GM12878 (cell line): ENCODE data around the gene BIRC3. TPM values are rescaled to one million over a fixed set of nuclear protein-coding genes. Genes with fewer than 3 reads are reported as not detected.

ENCODE experiments used
- ATAC-seq: fragments of 200-7000 bp; cut with Tn5 transposase; 3 replicates; pipeline ENCODE4 v1.9.1; 2020; ENCODE audit warnings: mild to moderate bottlenecking, moderate library complexity
- BruUV-seq: library from RNA; stranded (reverse); fragments of 400-500 nt; replicated peaks from 2 replicates; lab custom pipeline; 2021; lab: Mats Ljungman, UMichigan
- CTCF ChIA-PET: fragments of 300-600 bp; sonication (Branson Sonifier 250); formaldehyde crosslinking; extraction: SDS; loops from one replicate; lab custom pipeline; 2021; ENCODE audit warnings: inconsistent platforms; lab: Yijun Ruan, JAX
- POLR2A ChIA-PET: fragments of 350-600 bp; formaldehyde crosslinking; extraction: SDS; loops from one replicate; lab custom pipeline; 2021; ENCODE audit warnings: inconsistent platforms; lab: Charles Lee
- RAD21 ChIA-PET: fragments of 300-600 bp; sonication (Branson Sonifier 250); formaldehyde crosslinking; loops from one replicate; lab custom pipeline; 2023; ENCODE audit warnings: antibody characterized with exemption; ENCODE audit not compliant: unreplicated experiment; lab: Charles Lee
- SMC1A ChIA-PET: fragments of 300-600 bp; sonication (Branson Sonifier 250); formaldehyde crosslinking; loops from one replicate; lab custom pipeline; 2023; ENCODE audit not compliant: unreplicated experiment, uncharacterized antibody; lab: Charles Lee
- DNase-seq: peaks from one replicate; pipeline ENCODE4 v3.0.0-alpha.2; 2011; ENCODE audit warnings: low read depth, low spot score
- FAIRE-seq: peaks from 3 replicates; lab custom pipeline; 2011; peaks lifted over from hg19 to GRCh38; lab: Jason Lieb, UNC
- H2AFZ ChIP-seq: 2 replicates; pipeline ENCODE4 v1.6.0; 2011; ENCODE audit warnings: low read depth, low read length, control low read depth; ENCODE audit not compliant: control insufficient read depth
- H3K27ac ChIP-seq: 2 replicates; pipeline ENCODE4 v1.5.1; 2011; ENCODE audit warnings: control low read depth; ENCODE audit not compliant: control insufficient read depth, insufficient read depth
- H3K27me3 ChIP-seq, 2 experiments: replicated peaks in 1 of 2; 2 replicates each; pipeline versions ENCODE4 v1.6.0 to v1.6.1; 2011; ENCODE audit warnings: low read length in 1 of 2; ENCODE audit not compliant: control insufficient read depth in 2 of 2, insufficient read depth in 2 of 2
- H3K36me3 ChIP-seq, 2 experiments: 2 replicates each; pipeline ENCODE4 v1.5.1; 2011; ENCODE audit warnings: low read length in 1 of 2; ENCODE audit not compliant: control insufficient read depth in 2 of 2, insufficient read depth in 2 of 2
- H3K4me1 ChIP-seq: 2 replicates; pipeline ENCODE4 v1.6.1; 2011; ENCODE audit warnings: mild to moderate bottlenecking, low read length, moderate library complexity, mixed read lengths; ENCODE audit not compliant: control insufficient read depth, insufficient read depth
- H3K4me2 ChIP-seq: 2 replicates; pipeline ENCODE4 v1.6.0; 2011; ENCODE audit warnings: control low read depth; ENCODE audit not compliant: control insufficient read depth, insufficient read depth
- H3K4me3 ChIP-seq: fragments of 200-600 bp; sonication (generic); 2 replicates; pipeline ENCODE4 v1.5.1; 2016
- H3K79me2 ChIP-seq: 2 replicates; pipeline ENCODE4 v1.6.0; 2011; ENCODE audit warnings: low read length; ENCODE audit not compliant: control insufficient read depth, insufficient read depth
- H3K9ac ChIP-seq: 2 replicates; pipeline ENCODE4 v1.8.0; 2011; ENCODE audit warnings: low read length, control low read depth, mixed read lengths; ENCODE audit not compliant: control insufficient read depth, insufficient read depth
- H3K9me3 ChIP-seq: replicated peaks from 3 replicates; pipeline ENCODE4 v1.5.1; 2011; ENCODE audit warnings: mild to moderate bottlenecking, low read length; ENCODE audit not compliant: control insufficient read depth, insufficient read depth
- H4K20me1 ChIP-seq: 2 replicates; pipeline ENCODE4 v1.6.0; 2011; ENCODE audit not compliant: control insufficient read depth, insufficient read depth
- ATF7 ChIP-seq: fragments of 450-650 bp; IDR thresholded peaks from 2 replicates; pipeline ENCODE4 v1.6.1; 2016; ENCODE audit warnings: low read depth, mild to moderate bottlenecking
- DPF2 ChIP-seq: fragments of 450-650 bp; IDR thresholded peaks from 2 replicates; pipeline ENCODE4 v1.6.1; 2017; ENCODE audit warnings: mild to moderate bottlenecking
- EGR1 ChIP-seq, 2 experiments: IDR thresholded peaks; 1 replicate in 1 of 2; 2 replicates in 1 of 2; pipeline ENCODE4 v1.6.1; 2011 to 2012; ENCODE audit warnings: low read depth in 2 of 2, low read length in 2 of 2, borderline replicate concordance in 1 of 2, mild to moderate bottlenecking in 1 of 2, moderate library complexity in 1 of 2
- FOS ChIP-seq: IDR thresholded peaks from 3 replicates; pipeline ENCODE4 v1.6.1; 2011; ENCODE audit warnings: borderline replicate concordance; ENCODE audit not compliant: insufficient read length; ENCODE audit errors: extremely low read depth
- NR2C1 ChIP-seq: fragments of 450-650 bp; IDR thresholded peaks from 2 replicates; pipeline ENCODE4 v1.6.1; 2017; ENCODE audit warnings: antibody characterized with exemption, mild to moderate bottlenecking, moderate library complexity
- RB1 ChIP-seq: fragments of 450-650 bp; formaldehyde crosslinking; IDR thresholded peaks from 2 replicates; pipeline ENCODE4 v1.6.1; 2017; ENCODE audit warnings: mild to moderate bottlenecking, borderline replicate concordance
- RBBP5 ChIP-seq: fragments of 200-600 bp; sonication (generic); conservative IDR thresholded peaks from 2 replicates; pipeline ENCODE4 v1.6.1; 2016
- SMARCA5 ChIP-seq: fragments of 450-650 bp; IDR thresholded peaks from 2 replicates; pipeline ENCODE4 v1.6.1; 2017; ENCODE audit warnings: mild to moderate bottlenecking
- SP1 ChIP-seq: IDR thresholded peaks from one replicate; pipeline ENCODE4 v1.6.1; 2011; ENCODE audit warnings: low read depth, low read length
- SREBF1 ChIP-seq: IDR thresholded peaks from 2 replicates; pipeline ENCODE4 v1.6.1; 2012; ENCODE audit warnings: mild to moderate bottlenecking, low read length
- YY1 ChIP-seq: IDR thresholded peaks from 2 replicates; pipeline ENCODE4 v1.6.1; 2011; ENCODE audit warnings: low read depth, mild to moderate bottlenecking, low read length
- ZNF622 ChIP-seq: fragments of 450-650 bp; IDR thresholded peaks from 2 replicates; pipeline ENCODE4 v1.6.1; 2017; ENCODE audit warnings: mild to moderate bottlenecking, inconsistent platforms
- ZZZ3 ChIP-seq: IDR thresholded peaks from 2 replicates; pipeline ENCODE4 v1.6.1; 2011; ENCODE audit warnings: low read depth; ENCODE audit not compliant: control insufficient read depth, insufficient read length
- WGBS: methylation state at CpG from one replicate; pipeline ENCODE4 v1.1.6; 2016; ENCODE audit warnings: low lambda C conversion rate; ENCODE audit not compliant: insufficient replicate concordance, insufficient coverage; ENCODE audit errors: missing lambda C conversion rate; 5-methylcytosine and 5-hydroxymethylcytosine counted together
- in situ Hi-C: fragments of 300-500 bp; cut with MboI; formaldehyde crosslinking; loops from 9 replicates; pipeline ENCODE4 v1.14.3; 2018; ENCODE audit warnings: mixed read lengths
- intact Hi-C: fragments of 100-400 bp; cut with micrococcal nuclease; formaldehyde crosslinking; loops from one replicate; pipeline ENCODE4 v1.14.2; 2022; ENCODE audit not compliant: unreplicated experiment
- polyA plus RNA-seq, 11 experiments: library from polyadenylated mRNA; depleted of rRNA in 4 of 11; unstranded in 6 of 11; stranded (reverse) in 5 of 11; fragments of >200 nt; fragmentation: Nextera tagmentation in 4 of 11; fragmentation: Illumina TruSeq in 1 of 11; extraction: Ambion mirVana in 4 of 11; extraction: Trizol in 1 of 11; gene quantifications; 1 replicate in 1 of 11; 2 replicates in 10 of 11; pipeline versions ENCODE4 v1.2.1 to v1.2.3, GENCODE V29; 2011 to 2016; ENCODE audit warnings: inconsistent platforms in 2 of 11, missing spikeins in 2 of 11, low read depth in 1 of 11
- total RNA-seq, 4 experiments: library from RNA; depleted of rRNA in 3 of 4; stranded (reverse); fragments of >200 nt in 3 of 4; fragmentation: Illumina TruSeq in 1 of 4; extraction: Trizol in 1 of 4; gene quantifications; 2 replicates each; pipeline versions ENCODE4 v1.2.1 to v1.2.3, GENCODE V29; 2013 to 2021
- TF ChIP-seq, protein P1 (sequence below): IDR thresholded peaks from 2 replicates; pipeline ENCODE4 v1.6.1; 2011; ENCODE audit warnings: mild to moderate bottlenecking, low read depth, low read length, moderate library complexity; ENCODE audit not compliant: insufficient replicate concordance
- TF ChIP-seq, protein P2 (sequence below): fragments of 450-650 bp; IDR thresholded peaks from 2 replicates; pipeline ENCODE4 v1.6.1; 2016; ENCODE audit warnings: mild to moderate bottlenecking
- TF ChIP-seq, protein P3 (sequence below): IDR thresholded peaks from 2 replicates; pipeline ENCODE4 v1.6.1; 2012; ENCODE audit warnings: improper control_type of control experiment, low read depth, low read length; ENCODE audit not compliant: insufficient replicate concordance

The BIRC3 gene
- total and polyA plus RNA-seq, 10 of the 15 experiments (the other 5 are each of a cell fraction or from before 2014, with no cell fraction given) = 42.1 to 351 (median 83.7) TPM

DNA sequence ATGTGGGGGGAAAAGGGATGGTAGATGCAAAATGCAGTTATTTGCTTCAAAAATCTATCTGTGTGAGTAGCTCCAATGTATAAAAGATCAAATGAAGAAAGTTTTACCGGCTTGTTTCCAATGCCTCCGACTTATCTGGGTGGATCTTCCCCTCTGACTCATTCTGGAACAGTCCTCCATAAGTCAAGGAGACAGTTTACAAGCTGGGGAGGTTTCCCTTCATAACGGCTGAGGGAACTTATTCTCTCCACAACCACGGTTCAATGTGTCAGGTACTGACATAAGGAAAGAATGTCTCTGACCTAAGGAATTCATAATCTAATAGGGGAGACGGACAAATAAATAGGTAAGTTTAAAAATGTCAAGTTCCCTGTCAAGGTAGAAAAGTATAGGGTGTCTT lies 49.7 kb upstream of the BIRC3 start:
- DNase-seq (no peak), FAIRE-seq (no peak), ATAC-seq (no peak)
- no peak overlapping the region for H3K27ac ChIP-seq
- no peaks in the 10 kb centered on the region for H3K9me3 ChIP-seq
- no peaks in the 10 kb centered on the region for H4K20me1 ChIP-seq
- WGBS = 44% methylated on average over 5 of the region's 5 CpGs
- SMC1A ChIA-PET = interaction anchor here (1.9 to 2.6 kb wide), 2 partner anchors 12 to 13 kb away, joined by 6 to 17 read pairs; no protein-coding TSS in a partner anchor
- no peaks in the 10 kb centered on the region for H3K79me2 ChIP-seq
- CTCF ChIA-PET = interaction anchor here (0.9 to 2.6 kb wide), 8 partner anchors 12 to 407 kb away, joined by 3 to 19 read pairs (median 4); no protein-coding TSS in a partner anchor
- peaks cover 0 to 8% of the 10 kb centered on the region in 2 experiments; a peak in 2 of 4 replicates for H3K27me3 ChIP-seq
- no peaks in the 10 kb centered on the region for H3K36me3 ChIP-seq
- RAD21 ChIA-PET = interaction anchor here (1.1 kb wide), 1 partner anchor 399 kb away, joined by 5 read pairs; no protein-coding TSS in a partner anchor
- H3K4me1 ChIP-seq = no peaks in the 10 kb centered on the region; the same call in 1 of the 2 replicates
- no peak overlapping the region for H3K4me3 ChIP-seq
- no peak overlapping the region for H2AFZ ChIP-seq
- no peak overlapping the region for H3K4me2 ChIP-seq
- no peak overlapping the region for H3K9ac ChIP-seq
- POLR2A ChIA-PET = no interaction called here
- no TSS peak for BruUV-seq
- intact Hi-C loops = no loop called here
- in situ Hi-C loops = no loop called here
- TF ChIP-seq ZNF622 (no peak), RB1 (no peak), SREBF1 (no peak), NR2C1 (no peak), EGR1 (IDR thresholded peaks at IDR 0.05; ENCODE audit: borderline replicate concordance in 1 of 2, low read depth in 2 of 2, low read length in 2 of 2) (no peak), FOS (no peak), YY1 (no peak), DPF2 (no peak), SP1 (no peak), RBBP5 (no peak), ATF7 (no peak), ZZZ3 (no peak), SMARCA5 (no peak)
- TF ChIP-seq, protein P1, sequence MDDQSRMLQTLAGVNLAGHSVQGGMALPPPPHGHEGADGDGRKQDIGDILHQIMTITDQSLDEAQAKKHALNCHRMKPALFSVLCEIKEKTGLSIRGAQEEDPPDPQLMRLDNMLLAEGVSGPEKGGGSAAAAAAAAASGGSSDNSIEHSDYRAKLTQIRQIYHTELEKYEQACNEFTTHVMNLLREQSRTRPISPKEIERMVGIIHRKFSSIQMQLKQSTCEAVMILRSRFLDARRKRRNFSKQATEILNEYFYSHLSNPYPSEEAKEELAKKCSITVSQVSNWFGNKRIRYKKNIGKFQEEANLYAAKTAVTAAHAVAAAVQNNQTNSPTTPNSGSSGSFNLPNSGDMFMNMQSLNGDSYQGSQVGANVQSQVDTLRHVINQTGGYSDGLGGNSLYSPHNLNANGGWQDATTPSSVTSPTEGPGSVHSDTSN = no peak
- TF ChIP-seq, protein P2, sequence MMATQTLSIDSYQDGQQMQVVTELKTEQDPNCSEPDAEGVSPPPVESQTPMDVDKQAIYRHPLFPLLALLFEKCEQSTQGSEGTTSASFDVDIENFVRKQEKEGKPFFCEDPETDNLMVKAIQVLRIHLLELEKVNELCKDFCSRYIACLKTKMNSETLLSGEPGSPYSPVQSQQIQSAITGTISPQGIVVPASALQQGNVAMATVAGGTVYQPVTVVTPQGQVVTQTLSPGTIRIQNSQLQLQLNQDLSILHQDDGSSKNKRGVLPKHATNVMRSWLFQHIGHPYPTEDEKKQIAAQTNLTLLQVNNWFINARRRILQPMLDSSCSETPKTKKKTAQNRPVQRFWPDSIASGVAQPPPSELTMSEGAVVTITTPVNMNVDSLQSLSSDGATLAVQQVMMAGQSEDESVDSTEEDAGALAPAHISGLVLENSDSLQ = no peak
- TF ChIP-seq, protein P3, sequence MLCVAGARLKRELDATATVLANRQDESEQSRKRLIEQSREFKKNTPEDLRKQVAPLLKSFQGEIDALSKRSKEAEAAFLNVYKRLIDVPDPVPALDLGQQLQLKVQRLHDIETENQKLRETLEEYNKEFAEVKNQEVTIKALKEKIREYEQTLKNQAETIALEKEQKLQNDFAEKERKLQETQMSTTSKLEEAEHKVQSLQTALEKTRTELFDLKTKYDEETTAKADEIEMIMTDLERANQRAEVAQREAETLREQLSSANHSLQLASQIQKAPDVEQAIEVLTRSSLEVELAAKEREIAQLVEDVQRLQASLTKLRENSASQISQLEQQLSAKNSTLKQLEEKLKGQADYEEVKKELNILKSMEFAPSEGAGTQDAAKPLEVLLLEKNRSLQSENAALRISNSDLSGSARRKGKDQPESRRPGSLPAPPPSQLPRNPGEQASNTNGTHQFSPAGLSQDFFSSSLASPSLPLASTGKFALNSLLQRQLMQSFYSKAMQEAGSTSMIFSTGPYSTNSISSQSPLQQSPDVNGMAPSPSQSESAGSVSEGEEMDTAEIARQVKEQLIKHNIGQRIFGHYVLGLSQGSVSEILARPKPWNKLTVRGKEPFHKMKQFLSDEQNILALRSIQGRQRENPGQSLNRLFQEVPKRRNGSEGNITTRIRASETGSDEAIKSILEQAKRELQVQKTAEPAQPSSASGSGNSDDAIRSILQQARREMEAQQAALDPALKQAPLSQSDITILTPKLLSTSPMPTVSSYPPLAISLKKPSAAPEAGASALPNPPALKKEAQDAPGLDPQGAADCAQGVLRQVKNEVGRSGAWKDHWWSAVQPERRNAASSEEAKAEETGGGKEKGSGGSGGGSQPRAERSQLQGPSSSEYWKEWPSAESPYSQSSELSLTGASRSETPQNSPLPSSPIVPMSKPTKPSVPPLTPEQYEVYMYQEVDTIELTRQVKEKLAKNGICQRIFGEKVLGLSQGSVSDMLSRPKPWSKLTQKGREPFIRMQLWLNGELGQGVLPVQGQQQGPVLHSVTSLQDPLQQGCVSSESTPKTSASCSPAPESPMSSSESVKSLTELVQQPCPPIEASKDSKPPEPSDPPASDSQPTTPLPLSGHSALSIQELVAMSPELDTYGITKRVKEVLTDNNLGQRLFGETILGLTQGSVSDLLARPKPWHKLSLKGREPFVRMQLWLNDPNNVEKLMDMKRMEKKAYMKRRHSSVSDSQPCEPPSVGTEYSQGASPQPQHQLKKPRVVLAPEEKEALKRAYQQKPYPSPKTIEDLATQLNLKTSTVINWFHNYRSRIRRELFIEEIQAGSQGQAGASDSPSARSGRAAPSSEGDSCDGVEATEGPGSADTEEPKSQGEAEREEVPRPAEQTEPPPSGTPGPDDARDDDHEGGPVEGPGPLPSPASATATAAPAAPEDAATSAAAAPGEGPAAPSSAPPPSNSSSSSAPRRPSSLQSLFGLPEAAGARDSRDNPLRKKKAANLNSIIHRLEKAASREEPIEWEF = no peak
